Prostate gland (tissue), 2 donors: Measurements from ENCODE around the gene FAHD2A.

ENCODE experiments used
- POLR2A ChIP-seq: fragments of 450-650 bp; IDR thresholded peaks from one replicate; pipeline ENCODE4 v1.6.1; 2016; ENCODE audit warnings: antibody characterized with exemption, mild to moderate bottlenecking
- TF ChIP-seq, protein P1 (sequence below), 4 experiments: fragments of 200-600 bp in 2 of 4; fragments of 450-650 bp in 2 of 4; sonication (generic) in 2 of 4; IDR thresholded peaks; 1 replicate in 3 of 4; 2 replicates in 1 of 4; pipeline ENCODE4 v1.5.1; 2016 to 2019; ENCODE audit warnings: antibody characterized with exemption in 4 of 4, mild to moderate bottlenecking in 2 of 4, moderate library complexity in 2 of 4

DNA sequence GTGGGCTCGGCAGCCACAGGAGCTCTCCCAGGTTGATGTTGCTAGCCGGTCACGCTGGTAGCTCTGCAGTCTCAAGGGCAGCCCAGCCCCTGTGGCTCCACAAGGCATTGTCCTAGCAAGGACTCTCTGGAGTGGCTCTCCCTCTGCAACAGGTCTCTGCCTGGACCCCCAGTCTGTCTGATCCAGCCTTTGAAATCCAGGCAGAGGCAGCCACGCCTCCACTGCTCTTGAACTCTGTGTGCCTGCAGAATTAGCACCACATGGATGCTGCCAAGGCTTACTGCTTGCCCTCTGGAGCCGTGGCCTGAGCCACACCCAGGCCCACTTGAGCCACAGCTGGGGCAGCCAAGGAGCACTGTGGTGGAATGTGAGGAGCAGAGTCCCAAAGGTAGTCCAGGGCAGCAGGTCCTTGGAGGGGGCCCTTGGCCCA lies 43.0 kb upstream of the FAHD2A start:
- TF ChIP-seq, protein P1, sequence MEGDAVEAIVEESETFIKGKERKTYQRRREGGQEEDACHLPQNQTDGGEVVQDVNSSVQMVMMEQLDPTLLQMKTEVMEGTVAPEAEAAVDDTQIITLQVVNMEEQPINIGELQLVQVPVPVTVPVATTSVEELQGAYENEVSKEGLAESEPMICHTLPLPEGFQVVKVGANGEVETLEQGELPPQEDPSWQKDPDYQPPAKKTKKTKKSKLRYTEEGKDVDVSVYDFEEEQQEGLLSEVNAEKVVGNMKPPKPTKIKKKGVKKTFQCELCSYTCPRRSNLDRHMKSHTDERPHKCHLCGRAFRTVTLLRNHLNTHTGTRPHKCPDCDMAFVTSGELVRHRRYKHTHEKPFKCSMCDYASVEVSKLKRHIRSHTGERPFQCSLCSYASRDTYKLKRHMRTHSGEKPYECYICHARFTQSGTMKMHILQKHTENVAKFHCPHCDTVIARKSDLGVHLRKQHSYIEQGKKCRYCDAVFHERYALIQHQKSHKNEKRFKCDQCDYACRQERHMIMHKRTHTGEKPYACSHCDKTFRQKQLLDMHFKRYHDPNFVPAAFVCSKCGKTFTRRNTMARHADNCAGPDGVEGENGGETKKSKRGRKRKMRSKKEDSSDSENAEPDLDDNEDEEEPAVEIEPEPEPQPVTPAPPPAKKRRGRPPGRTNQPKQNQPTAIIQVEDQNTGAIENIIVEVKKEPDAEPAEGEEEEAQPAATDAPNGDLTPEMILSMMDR (IDR thresholded peaks at IDR 0.05) = no peak
- no peak for TF ChIP-seq POLR2A
